BE2C (cell line): ENCODE measurements around the gene FKBP3.
"Not testable (repeated sequence)": the region's sequence is repeated elsewhere in the genome, so short reads cannot be mapped to it uniquely, and the experiment has no call there.

ENCODE experiments used
- DNase-seq: peaks from one replicate; pipeline ENCODE4 v3.0.0-alpha.2; 2020
- H3K27me3 ChIP-seq: fragments of 250-450 bp; sonication (Bioruptor Pico); 2 replicates; pipeline ENCODE4 v1.5.1; 2020; ENCODE audit warnings: mild to moderate bottlenecking
- H3K36me3 ChIP-seq: fragments of 250-450 bp; sonication (Bioruptor Pico); 2 replicates; pipeline ENCODE4 v1.5.1; 2020; ENCODE audit warnings: mild to moderate bottlenecking
- H3K4me1 ChIP-seq: fragments of 250-450 bp; sonication (Bioruptor Pico); 2 replicates; pipeline ENCODE4 v1.5.1; 2020
- H3K4me3 ChIP-seq: 2 replicates; pipeline ENCODE4 v1.5.1; 2011; ENCODE audit warnings: low read depth, low read length
- H3K9me3 ChIP-seq: fragments of 250-450 bp; sonication (Bioruptor Pico); 2 replicates; pipeline ENCODE4 v1.5.1; 2020
- CTCF ChIP-seq: IDR thresholded peaks from 2 replicates; pipeline ENCODE4 v1.5.1; 2012; ENCODE audit warnings: mild to moderate bottlenecking, low read depth, low read length

The FKBP3 gene

GRCh38 chr14:45150386-45150890 lies 16.2 kb upstream of the FKBP3 start:
- Histone ChIP-seq H3K4me1 (no peaks in the 10 kb centered on the region; the same call in 1 of the 2 replicates), H3K9me3 (no peaks in the 10 kb centered on the region), H3K27me3 (no peaks in the 10 kb centered on the region), H3K36me3 (peaks cover 11% of the 10 kb centered on the region), H3K4me3 (no peak overlapping the region)
- no peak for TF ChIP-seq CTCF
- DNase-seq = no peak

GRCh38 chr14:45149602-45150001 lies 15.3 kb upstream of the FKBP3 start:
- Histone ChIP-seq H3K27me3 (no peaks in the 10 kb centered on the region), H3K4me3 (no peak overlapping the region), H3K36me3 (peaks cover 12% of the 10 kb centered on the region), H3K4me1 (no peaks in the 10 kb centered on the region; the same call in 1 of the 2 replicates), H3K9me3 (no peaks in the 10 kb centered on the region)
- no peak for TF ChIP-seq CTCF
- DNase-seq = no peak

DNA sequence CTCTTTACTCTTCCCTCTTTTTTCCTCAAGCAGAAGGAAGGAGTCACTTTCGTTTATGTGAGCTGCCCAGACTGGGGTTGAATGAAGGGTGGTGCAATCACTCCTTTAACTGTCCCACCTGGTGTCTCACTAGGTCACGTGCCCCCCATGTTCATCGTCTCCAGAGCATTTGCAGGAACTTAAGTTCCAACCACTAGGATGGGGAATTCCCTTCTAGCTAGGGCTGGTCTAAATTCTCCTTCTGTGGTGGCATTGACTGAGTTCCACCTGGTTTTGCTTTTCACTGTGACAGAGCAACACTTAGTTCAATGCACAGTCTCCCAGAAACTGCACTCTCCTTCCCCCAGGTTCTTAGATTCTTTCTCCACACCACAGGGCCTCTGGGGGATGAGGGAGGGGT lies 10.9 kb upstream of the FKBP3 start:
- H3K4me3 ChIP-seq = no peak overlapping the region
- H3K27me3 ChIP-seq = no peaks in the 10 kb centered on the region
- no peaks in the 10 kb centered on the region for H3K4me1 ChIP-seq
- H3K9me3 ChIP-seq = no peaks in the 10 kb centered on the region
- H3K36me3 ChIP-seq = peaks cover 9% of the 10 kb centered on the region
- no peak for TF ChIP-seq CTCF
- no peak for DNase-seq

GRCh38 chr14:45144658-45145057 lies 10.4 kb upstream of the FKBP3 start:
- no peaks in the 10 kb centered on the region for H3K27me3 ChIP-seq
- no peak for TF ChIP-seq CTCF
- DNase-seq = no peak
- H3K36me3 ChIP-seq = peaks cover 8% of the 10 kb centered on the region
- no peak overlapping the region for H3K4me3 ChIP-seq
- no peaks in the 10 kb centered on the region for H3K9me3 ChIP-seq
- H3K4me1 ChIP-seq = no peaks in the 10 kb centered on the region

DNA sequence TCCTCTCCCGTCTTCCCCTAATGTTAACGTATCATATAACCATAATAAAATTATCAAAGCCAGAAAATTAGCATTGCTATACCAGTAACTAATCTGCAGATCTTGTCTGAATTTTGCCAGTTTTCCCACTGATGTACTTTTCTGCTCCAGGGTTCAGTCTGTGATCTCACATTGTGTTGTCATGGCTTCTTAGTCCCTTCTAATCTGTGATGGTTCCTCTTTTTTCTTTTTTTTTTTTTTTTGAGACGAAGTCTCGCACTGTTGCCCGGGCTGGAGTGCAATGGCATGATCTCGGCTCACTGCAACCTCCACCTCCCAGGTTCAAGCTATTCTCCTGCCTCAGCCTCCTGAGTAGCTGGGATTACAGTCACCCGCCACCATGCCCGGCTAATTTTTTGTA lies 7.8 kb upstream of the FKBP3 start:
- DNase-seq, H3K36me3 ChIP-seq, H3K4me3 ChIP-seq, H3K9me3 ChIP-seq, H3K4me1 ChIP-seq, H3K27me3 ChIP-seq: not testable (repeated sequence)

GRCh38 chr14:45140661-45141187 lies 6.4 kb upstream of the FKBP3 start:
- Histone ChIP-seq H3K4me3 (no peak overlapping the region), H3K9me3 (no peaks in the 10 kb centered on the region), H3K27me3 (no peaks in the 10 kb centered on the region), H3K4me1 (no peaks in the 10 kb centered on the region), H3K36me3 (peaks cover 6% of the 10 kb centered on the region)
- DNase-seq = no peak
- TF ChIP-seq CTCF = no peak

DNA sequence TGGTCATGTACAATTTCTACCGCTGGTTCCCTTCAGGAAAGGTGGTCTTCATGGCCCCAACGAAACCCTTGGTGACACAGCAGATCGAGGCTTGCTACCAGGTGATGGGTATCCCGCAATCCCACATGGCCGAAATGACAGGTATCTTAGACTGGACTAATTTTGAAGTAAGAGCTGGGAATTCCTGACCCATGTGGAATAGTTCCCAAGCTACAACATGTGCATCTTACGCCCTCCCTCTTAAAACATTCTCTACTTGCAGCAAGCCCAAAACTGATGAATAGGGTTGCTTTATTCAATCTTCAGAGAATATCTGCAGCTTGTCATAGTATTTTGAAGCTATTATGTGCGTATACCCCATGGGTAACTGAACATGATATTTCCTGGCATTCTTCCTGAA lies 2.1 kb upstream of the FKBP3 start:
- no peaks in the 10 kb centered on the region for H3K36me3 ChIP-seq
- no peak for DNase-seq
- H3K4me1 ChIP-seq = no peaks in the 10 kb centered on the region
- no peaks in the 10 kb centered on the region for H3K27me3 ChIP-seq
- H3K9me3 ChIP-seq = no peaks in the 10 kb centered on the region
- TF ChIP-seq CTCF = no peak
- peak overlapping the region; percentile 99 for H3K4me3 ChIP-seq
